GM12872 (cell line): ENCODE data around the gene SAFB.

Source experiments
- TF ChIP-seq, protein P1 (sequence below): IDR thresholded peaks from 3 replicates; pipeline ENCODE4 v1.5.1; 2011; ENCODE audit warnings: low read depth, mild to moderate bottlenecking, low read length, moderate library complexity; ENCODE audit not compliant: insufficient read depth

Gene SAFB

DNA sequence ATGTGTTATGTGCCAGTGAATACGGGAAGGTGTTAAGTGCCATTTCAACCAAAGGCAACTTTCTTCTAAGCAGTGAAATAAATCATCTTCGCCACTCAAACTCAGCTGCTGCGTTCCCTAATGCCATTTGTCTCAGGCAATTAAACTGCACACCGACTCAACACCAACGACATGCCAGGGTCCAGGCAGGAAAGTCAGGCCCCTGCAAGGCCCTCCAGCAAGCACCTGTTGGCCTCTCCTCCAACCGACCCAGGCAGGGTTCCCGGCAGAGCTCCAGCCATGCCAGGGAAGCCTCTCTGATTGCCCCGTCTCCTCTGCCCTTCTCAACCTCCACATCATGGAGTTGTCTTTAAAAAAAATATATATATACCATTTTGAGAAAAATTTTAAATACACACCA is 22.1 kb upstream of the SAFB start:
- TF ChIP-seq, protein P1, sequence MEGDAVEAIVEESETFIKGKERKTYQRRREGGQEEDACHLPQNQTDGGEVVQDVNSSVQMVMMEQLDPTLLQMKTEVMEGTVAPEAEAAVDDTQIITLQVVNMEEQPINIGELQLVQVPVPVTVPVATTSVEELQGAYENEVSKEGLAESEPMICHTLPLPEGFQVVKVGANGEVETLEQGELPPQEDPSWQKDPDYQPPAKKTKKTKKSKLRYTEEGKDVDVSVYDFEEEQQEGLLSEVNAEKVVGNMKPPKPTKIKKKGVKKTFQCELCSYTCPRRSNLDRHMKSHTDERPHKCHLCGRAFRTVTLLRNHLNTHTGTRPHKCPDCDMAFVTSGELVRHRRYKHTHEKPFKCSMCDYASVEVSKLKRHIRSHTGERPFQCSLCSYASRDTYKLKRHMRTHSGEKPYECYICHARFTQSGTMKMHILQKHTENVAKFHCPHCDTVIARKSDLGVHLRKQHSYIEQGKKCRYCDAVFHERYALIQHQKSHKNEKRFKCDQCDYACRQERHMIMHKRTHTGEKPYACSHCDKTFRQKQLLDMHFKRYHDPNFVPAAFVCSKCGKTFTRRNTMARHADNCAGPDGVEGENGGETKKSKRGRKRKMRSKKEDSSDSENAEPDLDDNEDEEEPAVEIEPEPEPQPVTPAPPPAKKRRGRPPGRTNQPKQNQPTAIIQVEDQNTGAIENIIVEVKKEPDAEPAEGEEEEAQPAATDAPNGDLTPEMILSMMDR: no peak

DNA sequence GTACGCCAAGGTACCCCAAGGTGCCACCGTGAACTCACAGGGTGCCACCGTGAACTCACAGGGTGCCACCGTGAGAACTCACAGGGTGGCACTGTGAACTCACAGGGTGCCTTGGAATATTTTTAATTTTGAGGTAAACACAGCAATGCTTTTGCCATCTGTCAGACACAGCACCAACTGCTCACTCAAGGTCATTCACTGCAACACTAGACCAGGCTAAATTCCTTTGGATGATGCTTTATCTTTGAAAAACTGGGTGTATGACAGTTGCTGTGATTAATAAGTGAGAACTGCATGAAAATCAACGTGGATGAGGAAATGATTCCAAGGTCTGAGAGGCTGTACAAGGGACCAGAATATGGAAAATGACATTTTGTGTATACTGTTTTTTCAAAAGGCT is 19.3 kb upstream of the SAFB start:
- TF ChIP-seq, protein P1: no peak

DNA sequence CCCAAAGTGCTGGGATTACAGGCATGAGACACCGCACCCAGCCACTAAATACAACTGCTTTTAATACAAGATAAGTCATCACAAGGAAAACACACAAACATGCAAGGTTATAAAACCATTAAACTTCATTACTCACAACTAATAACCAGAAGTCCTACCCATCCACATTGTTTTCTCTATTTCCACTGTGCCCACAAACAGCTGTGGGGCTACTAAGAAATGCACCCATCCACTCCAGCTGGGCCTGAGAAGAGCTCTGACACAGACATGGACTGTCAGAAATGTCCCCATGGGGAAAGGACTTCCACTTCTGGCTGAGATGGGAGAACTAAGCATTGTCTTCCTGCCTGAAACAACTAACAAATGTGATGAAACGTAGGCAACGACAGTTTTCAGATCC is 17.5 kb upstream of the SAFB start:
- TF ChIP-seq, protein P1: no peak

DNA sequence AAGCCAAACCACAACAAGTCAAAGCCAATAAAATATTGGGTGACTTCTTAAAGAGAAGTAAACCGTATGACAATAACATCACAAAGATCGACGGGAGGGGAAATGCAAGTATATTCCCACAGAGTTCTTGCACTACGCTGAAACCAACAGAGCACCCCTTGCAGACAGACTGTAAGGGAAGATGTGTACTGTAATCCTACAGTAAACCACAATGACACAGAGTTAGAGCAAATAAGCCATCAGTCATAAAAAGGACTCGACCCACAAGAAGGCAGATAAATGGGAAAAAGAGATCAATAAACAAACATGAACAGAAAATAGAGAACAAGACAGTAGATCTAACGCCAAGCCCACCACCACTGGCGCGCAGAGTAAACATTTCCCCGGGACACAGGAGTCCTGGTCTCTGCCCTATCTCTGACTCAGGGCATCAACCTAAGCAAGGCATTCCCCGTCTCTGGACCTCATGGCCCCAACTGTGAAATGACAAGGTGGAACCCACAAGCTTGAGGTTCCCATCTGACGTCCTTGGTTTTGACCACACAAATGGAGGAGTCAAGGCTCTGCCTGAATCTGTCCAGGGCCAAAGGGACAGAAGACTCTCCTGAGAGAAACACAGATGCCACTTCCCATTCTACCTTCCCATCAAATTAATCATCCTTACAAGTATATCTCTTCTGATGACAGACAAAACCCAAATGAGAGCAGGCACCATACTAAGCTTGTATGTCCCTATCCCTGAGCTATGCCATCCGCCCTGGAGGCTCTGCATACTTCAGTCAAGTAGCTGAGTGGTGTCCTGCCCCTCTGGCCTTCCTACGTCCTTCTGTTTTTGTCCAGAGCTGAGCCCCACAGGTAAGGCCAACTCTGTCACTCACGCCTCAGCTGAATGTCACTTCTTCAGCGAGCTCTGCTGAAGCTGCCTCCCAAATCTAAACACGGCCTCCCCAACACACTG is 15.3 kb upstream of the SAFB start:
- TF ChIP-seq, protein P1: no peak

DNA sequence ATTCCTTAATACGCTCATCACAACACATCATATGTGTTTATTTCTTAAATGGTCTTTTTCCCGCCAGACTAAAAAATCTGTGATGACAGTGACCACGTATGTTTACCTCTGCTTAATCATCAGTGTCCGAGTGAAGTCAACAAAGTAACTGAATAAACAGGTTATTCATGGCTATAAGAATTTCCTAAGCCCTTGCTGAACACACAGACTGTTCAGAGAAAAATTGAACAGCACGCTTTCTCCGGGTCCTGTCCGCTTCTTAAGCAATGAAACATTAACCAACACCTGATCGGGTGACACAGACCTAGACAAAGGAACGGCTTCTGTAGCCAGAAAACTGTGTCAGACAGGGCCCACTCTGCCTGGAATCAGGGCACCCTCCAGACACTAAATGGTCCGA is 14.6 kb upstream of the SAFB start:
- TF ChIP-seq, protein P1: no peak

DNA sequence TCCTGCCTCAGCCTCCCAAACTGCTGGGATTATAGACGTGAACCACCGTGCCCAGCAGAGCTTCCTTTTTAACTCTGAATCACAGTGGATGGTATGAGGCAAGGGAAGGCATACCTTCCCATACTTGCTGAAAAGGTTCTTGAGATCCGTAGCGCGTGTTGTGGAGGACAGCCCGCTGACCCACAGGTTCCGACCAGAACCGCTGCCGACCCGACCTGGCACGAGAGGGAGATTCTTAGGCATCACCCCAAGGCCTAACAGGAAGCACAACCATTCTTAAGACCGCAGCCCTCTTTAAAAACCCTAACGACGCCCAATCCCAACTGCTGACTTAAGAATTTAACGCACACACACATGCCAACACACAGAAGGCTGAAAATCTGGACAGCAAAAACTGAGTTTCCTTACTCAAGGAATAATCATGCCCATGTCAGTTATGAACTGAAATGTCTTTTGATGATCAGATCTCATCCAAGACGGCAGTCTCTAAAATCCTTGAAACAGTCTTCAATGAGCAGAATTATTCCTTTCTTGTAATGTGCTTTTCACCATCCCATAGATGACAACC is 12.9 kb upstream of the SAFB start:
- TF ChIP-seq, protein P1: no peak

DNA sequence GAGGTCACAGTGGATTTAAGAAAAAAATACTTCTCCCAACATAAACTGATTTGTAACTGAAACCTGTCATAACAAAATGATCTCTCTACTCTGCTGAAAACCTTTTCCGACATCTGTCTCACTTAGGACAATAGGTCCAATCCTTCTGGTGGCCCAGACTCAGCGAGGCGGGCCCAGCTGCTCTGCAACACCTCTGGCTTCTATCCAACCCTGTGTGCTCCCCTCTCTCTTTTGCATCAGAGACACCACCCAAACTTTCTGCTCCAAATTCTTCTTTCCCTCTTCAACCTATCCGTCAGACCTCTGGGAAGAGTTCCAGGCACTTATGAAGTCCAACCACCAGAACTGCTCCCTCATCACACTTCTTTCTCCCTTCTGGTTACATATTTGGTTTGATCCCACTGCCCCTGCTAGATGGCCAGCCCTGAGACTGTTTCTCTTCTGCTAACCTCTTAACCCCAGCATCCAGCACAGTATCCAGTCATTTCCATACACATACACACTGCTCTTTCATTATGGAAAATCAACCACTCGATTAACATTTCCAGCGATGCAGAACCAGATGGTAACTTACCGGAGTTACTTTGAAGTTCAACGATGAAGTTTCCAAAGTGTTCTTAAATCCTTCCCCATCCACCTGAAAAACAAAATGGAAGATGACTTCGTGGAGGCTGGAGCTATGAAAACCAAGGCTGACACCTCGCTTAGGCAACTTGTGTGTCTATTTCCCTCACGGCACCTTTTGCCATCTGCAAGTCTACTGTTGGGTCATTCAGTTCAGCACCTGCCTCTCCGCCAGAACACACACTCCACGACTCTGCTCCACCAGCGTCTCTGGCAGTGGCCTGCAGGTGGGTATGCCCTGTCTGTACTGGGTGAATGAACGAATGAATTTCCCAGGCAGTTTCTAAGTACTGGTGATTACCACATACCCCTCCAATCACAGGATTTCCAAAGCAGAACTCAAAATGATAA is 9.7 kb upstream of the SAFB start:
- TF ChIP-seq, protein P1: no peak
